M059J (cell line): ENCODE measurements around the gene CARS1. TPM values are rescaled to one million over a fixed set of nuclear protein-coding genes. Genes with fewer than 3 reads are reported as not detected.

Source experiments
- DNase-seq: peaks from one replicate; pipeline ENCODE4 v3.0.0-alpha.2; 2012; ENCODE audit warnings: low read depth
- total RNA-seq: library from RNA; depleted of rRNA; stranded (reverse); fragments of >200 nt; shearing (Covaris generic); gene quantifications from 2 replicates; pipeline ENCODE4 v1.2.3, GENCODE V29; 2014

The CARS1 gene
- total RNA-seq, 1 experiment from 2014 or later, result 58.8 TPM

GRCh38 chr11:3010004-3010403 lies 47.2 kb downstream of the CARS1 start:
- DNase-seq, result no peak

- DNase-seq, result no peak
Measured at GRCh38 chr11:3009481-3009880, 47.7 kb downstream of the CARS1 start.

GRCh38 chr11:3008746-3009336 lies 48.4 kb downstream of the CARS1 start:
- no peak for DNase-seq

DNA sequence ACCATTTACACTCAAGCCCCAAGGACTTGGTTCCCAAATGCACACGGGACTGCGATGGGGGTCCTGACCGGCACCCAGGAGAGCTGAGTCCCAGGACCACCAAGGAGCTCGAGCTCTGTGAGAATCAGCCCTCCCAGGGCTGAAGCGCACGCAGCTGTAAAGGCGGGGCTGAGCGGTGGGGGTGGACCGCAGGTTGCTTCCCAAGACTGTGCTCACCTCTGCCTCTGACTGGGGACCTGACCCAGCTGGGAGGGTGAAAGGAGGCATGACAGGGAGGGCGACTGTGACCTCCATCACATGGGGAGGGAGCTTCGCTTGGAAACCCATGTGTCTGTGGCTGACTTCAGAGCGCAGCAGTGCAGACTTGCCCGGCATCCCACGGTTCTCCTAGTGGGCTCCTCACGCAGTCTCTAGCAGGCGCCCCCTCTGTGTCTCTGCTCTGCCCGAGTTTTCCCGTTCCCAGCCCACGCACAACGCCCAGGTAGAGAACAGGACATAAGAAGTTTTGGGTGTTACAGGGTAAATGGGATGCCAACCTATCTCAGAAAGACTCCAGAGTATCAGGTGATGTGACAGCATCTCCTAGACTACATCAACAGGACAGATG lies 49.7 kb downstream of the CARS1 start:
- DNase-seq, result no peak

GRCh38 chr11:3006505-3007260 lies 50.5 kb downstream of the CARS1 start:
- DNase-seq, result no peak

- DNase-seq, result no peak
Measured at GRCh38 chr11:3004481-3004880, 52.7 kb downstream of the CARS1 start.

DNA sequence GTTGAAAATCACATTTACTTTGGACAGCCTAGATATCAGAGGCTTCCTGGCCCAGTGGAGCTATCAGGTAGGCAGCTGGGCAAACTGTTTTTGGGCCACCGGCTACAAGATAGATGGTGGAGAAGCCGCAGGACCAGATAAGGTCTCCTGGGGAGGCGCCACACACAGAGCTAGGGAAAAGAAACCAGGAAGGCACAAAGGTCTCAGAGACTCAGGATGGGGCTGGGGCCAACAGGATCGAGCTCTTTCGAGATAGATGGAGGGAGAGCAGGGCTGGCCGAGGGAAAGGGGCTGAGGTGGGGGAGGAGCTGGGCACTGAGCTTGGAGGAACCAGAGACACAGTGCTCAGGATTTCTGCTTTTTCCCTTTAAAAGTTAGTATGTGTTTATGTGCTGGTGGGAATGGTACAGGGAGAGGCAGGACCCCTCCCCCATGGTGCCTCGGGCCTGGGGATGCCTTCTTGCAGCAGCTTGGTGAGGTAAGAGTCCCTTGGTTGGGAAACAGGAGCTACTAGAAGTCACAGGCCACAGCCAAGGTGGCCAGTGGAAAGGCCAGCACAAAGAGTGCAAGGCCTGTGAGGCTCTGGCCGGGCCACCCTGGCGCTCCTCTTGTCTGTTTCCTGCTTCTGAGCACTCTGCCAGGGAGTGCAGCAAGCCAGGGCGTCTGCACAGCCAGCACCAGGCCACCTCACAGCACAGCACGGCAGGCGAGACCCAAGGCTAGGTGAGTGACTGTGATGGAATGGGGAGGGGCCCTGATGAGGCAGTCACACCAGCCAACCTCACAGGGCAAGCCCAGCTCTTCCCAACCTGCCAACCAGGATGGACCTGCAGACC lies 53.6 kb downstream of the CARS1 start:
- no peak for DNase-seq

DNA sequence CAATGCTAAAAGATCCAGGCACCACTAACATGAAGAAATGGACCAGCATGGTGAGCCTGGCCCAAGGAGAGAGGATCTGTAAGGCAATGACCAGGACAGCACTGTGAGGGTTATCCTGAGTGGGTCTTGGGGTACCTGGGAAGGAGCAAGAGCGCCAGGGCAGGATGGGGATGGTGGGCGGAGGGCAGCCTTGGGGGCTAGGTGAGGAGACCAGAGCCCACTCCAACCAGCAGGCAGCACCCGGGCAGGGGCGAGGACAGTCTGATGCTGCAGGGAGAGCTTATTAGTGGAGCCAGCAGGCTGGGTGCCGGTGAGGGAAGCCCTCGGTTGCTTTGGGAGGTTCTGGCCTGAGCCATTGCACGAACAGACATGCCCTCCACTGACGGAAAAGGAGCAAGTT lies 54.4 kb downstream of the CARS1 start:
- no peak for DNase-seq

DNA sequence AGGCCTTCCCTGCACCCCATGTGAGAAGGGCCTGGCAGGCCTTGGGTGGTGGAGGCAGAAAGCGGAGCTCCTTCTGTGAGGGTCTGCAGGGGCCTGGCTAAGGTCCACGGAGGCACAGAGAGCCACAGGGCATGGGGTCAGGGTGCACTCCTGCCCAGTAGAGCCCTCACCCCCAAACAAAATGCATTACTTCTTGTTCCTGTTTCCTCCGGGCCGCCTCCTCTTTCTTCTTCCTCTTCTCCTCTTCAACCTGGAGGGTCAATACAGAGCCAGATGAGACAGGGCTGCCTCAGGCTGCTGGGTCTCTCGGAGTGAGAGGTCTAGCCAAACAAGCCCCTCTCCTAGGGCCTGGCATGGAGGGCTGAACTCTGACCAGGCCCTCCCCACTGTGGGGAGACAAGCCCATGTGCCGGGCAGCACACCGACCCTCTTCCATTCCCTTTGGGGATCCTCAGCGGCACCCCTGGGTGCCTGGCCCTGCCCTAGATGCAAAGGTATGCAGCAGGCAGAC lies 54.8 kb downstream of the CARS1 start:
- no peak for DNase-seq

GRCh38 chr11:3001496-3001895 lies 55.7 kb downstream of the CARS1 start:
- DNase-seq, result no peak

DNA sequence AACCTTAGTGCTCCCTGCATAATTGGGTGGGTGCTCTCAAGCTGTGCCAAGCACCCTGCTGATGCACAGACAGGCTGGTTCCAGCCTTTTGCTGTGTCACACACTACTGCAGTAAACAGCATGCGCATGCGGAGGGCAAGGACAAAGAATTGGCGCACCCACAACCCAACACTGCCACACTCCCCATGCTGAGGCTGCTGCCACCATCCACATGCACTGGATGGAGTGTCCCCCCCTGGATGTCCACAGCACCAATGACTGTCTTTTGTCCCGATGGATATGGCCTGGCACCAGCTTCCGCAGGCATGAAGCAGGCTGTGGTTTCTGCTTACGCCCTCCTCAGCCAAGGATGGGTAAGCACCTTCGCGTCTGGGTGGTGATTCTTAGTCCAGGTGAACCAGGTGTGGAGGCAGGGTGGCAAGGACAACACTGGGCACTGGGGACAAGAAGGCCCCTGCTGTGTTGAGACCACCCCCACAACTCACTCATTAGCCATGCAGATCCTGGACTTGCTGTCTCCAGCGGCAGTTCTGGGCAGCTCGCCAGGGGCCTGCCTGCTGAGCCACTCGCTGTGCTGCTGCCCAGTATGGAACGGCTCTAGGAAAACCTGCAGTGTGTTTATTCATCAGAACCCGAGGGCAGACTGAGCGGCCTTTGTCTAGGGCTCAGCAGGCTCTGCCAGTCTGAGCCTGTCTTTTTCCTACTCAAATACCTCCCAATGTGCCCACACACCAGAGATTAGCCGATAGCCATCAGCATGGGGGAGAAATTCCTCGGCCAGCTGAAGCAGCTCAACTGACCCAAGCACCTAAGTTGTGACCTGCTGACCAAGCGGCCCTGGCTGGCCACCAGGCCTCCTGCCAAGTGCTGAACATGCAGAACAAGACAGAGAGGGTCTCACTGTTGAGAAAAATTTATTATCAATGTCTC lies 56.9 kb downstream of the CARS1 start:
- DNase-seq, result peak; percentile 90

DNA sequence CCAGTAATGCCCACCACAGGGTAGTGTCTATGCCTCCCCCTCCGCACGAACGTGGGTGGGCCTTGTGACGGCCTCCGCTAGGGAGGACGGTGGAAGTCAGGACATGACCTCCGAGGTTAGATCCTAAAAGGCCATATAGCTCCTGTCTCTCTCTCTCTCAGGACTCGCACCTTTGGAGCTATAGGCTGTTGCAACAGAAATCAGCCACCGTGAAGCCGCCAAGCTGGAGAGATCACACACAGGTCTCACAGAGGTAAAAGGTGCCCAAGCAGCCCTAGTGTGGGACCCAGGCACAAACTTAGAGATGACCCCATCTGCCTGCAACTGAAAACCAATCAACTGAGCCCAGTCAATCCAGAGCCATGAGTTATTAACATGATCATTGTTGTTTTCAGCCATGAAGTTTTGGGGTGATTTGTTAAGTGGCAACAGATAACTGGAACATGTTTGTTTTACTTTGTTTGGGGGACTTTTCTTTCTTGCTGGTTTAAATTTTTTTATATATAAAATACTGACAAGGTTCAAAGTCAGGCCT lies 57.7 kb downstream of the CARS1 start:
- DNase-seq, result no peak

GRCh38 chr11:2998073-2998850 lies 59.0 kb downstream of the CARS1 start:
- DNase-seq, result no peak

DNA sequence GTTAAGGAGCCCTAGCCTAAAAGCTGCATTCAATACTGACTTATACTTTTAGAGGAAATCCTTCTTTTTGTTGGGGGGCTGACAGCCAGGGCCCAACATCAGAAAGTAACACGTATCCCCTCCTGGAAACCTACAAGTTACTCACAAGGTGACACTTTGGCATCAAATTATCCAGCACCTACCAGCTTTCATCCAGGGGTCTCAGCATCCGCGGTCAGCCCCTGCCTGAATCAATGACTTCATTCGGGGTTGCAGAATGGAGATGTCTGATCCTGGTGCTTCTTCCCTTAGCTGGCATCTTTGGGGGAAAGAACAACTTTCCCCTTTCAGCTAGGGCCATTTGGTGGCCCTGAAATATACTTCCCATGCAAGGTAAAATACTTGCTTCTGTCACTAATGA lies 59.8 kb downstream of the CARS1 start:
- no peak for DNase-seq

GRCh38 chr11:2996976-2997375 lies 60.2 kb downstream of the CARS1 start:
- no peak for DNase-seq

- DNase-seq, result no peak
Measured at GRCh38 chr11:2995893-2996554, 61.2 kb downstream of the CARS1 start.

GRCh38 chr11:2995031-2995561 lies 62.1 kb downstream of the CARS1 start:
- DNase-seq, result no peak

- no peak for DNase-seq
Measured at GRCh38 chr11:2994336-2994730, 62.9 kb downstream of the CARS1 start.

DNA sequence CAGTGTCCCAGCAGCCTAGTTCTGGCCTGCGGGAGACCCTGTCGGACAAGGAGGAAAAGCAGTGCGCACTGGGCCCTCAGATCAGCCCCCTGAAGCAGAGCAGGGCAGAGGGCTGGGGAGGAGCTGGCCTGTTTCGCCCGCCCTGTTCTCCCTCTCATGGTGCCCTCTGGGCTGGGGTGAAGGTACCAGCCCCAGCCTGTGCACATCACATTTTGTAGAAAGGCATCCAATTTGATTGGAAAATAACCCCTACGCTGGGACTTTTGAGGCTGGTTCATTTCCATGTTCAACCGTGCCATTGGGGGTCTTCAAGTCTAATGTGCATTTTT lies 64.3 kb downstream of the CARS1 start:
- no peak for DNase-seq
